Neural progenitor cell (in vitro differentiated cells): Measurements from ENCODE around the gene REELD1. TPM values are rescaled to one million over a fixed set of nuclear protein-coding genes. Genes with fewer than 3 reads are reported as not detected.

Experiments used
- DNase-seq: peaks from one replicate; pipeline ENCODE4 v3.0.0-alpha.2; 2016; ENCODE audit warnings: low spot score
- H2AFZ ChIP-seq: fragments of 200-600 bp; sonication (generic); replicated peaks from 2 replicates; pipeline ENCODE4 v1.6.1; 2016; ENCODE audit warnings: antibody characterized with exemption
- H3F3A ChIP-seq: fragments of 200-600 bp; sonication (generic); 2 replicates; pipeline ENCODE4 v1.6.1; 2016; ENCODE audit warnings: antibody characterized with exemption, low read depth
- H3K27ac ChIP-seq: fragments of 200-600 bp; sonication (generic); 2 replicates; pipeline ENCODE4 v1.5.1; 2016; ENCODE audit warnings: mild to moderate bottlenecking
- H3K27me3 ChIP-seq: fragments of 200-600 bp; sonication (generic); 2 replicates; pipeline ENCODE4 v1.6.1; 2016; ENCODE audit warnings: mild to moderate bottlenecking, moderate library complexity
- H3K36me3 ChIP-seq: fragments of 200-600 bp; sonication (generic); 2 replicates; pipeline ENCODE4 v1.5.1; 2016
- H3K4me1 ChIP-seq: fragments of 200-600 bp; sonication (generic); 2 replicates; pipeline ENCODE4 v1.6.1; 2016; ENCODE audit warnings: mixed run types
- H3K4me2 ChIP-seq: fragments of 200-600 bp; sonication (generic); 2 replicates; pipeline ENCODE4 v1.6.1; 2016
- H3K4me3 ChIP-seq: fragments of 200-600 bp; sonication (generic); 2 replicates; pipeline ENCODE4 v1.5.1; 2016
- H3K79me2 ChIP-seq: fragments of 200-600 bp; sonication (generic); 2 replicates; pipeline ENCODE4 v1.6.1; 2016; ENCODE audit warnings: low read depth
- H3K9ac ChIP-seq: fragments of 200-600 bp; sonication (generic); 2 replicates; pipeline ENCODE4 v1.6.1; 2016
- H3K9me3 ChIP-seq: fragments of 200-600 bp; sonication (generic); 2 replicates; pipeline ENCODE4 v1.5.1; 2016; ENCODE audit warnings: low read depth
- H4K20me1 ChIP-seq: fragments of 200-600 bp; sonication (generic); 2 replicates; pipeline ENCODE4 v1.6.1; 2016; ENCODE audit warnings: low read depth
- H3K27ac Mint-ChIP-seq: 3 replicates; pipeline ENCODE4 v1.8.0; 2021; ENCODE audit warnings: mixed read lengths
- H3K27me3 Mint-ChIP-seq: 2 replicates; pipeline ENCODE4 v1.8.0; 2022; ENCODE audit warnings: low read depth, mild to moderate bottlenecking, inconsistent platforms, moderate library complexity, mixed read lengths; ENCODE audit not compliant: insufficient read depth
- H3K36me3 Mint-ChIP-seq: 3 replicates; pipeline ENCODE4 v1.8.0; 2021; ENCODE audit warnings: mixed read lengths
- H3K4me1 Mint-ChIP-seq: 3 replicates; pipeline ENCODE4 v1.8.0; 2021; ENCODE audit warnings: mixed read lengths
- H3K4me3 Mint-ChIP-seq: 3 replicates; pipeline ENCODE4 v1.8.0; 2021; ENCODE audit warnings: mild to moderate bottlenecking, moderate library complexity, mixed read lengths
- H3K9me3 Mint-ChIP-seq: 3 replicates; pipeline ENCODE4 v1.8.0; 2020; ENCODE audit warnings: mixed read lengths
- EZH2 ChIP-seq: fragments of 200-600 bp; sonication (generic); IDR thresholded peaks from 2 replicates; pipeline ENCODE4 v1.6.1; 2017; ENCODE audit warnings: antibody characterized with exemption, mild to moderate bottlenecking, moderate library complexity
- EZH2phosphoT487 ChIP-seq: fragments of 200-600 bp; sonication (generic); IDR thresholded peaks from 2 replicates; pipeline ENCODE4 v1.6.1; 2017; ENCODE audit warnings: antibody characterized with exemption
- total RNA-seq: library from RNA; depleted of rRNA; stranded (reverse); fragments of >200 nt; gene quantifications from 2 replicates; pipeline ENCODE4 v1.2.3, GENCODE V29; 2015; ENCODE audit warnings: low replicate concordance
- TF ChIP-seq, protein P1 (sequence below): fragments of 200-600 bp; sonication (generic); IDR thresholded peaks from 2 replicates; pipeline ENCODE4 v1.5.1; 2017; ENCODE audit warnings: antibody characterized with exemption, mild to moderate bottlenecking

The REELD1 gene
- total RNA-seq, 1 donor from 2014 or later: not detected

DNA sequence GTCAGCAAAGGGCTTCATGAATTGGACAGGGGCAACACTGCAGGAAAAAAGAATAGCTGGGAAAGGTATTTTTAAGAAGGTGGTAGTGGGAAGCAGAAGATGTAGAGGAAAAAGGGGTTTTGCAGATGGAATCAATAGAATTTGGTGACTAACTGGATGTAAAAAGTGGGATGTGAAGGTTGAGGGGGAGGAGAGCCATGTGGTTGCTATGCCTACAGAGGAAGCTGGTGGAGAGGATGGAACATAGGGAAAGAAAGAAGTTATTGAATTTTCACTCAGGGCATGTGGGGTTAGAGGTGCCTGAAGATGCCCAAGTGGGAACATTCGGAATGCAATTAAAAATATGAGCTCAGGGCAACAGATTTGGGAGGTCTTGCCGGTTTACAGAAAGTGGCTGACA lies 33.0 kb downstream of the REELD1 start:
- Histone ChIP-seq H3K4me3 (no peak overlapping the region), H3F3A (no peaks in the 10 kb centered on the region), H3K27me3 (no peaks in the 10 kb centered on the region), H3K27ac (no peak overlapping the region), H3K9ac (no peak overlapping the region), H3K4me1 (no peaks in the 10 kb centered on the region), H4K20me1 (no peaks in the 10 kb centered on the region), H3K79me2 (no peaks in the 10 kb centered on the region), H3K4me2 (no peak overlapping the region), H2AFZ (no peak overlapping the region), H3K9me3 (no peaks in the 10 kb centered on the region), H3K36me3 (no peaks in the 10 kb centered on the region)
- Mint-ChIP-seq H3K9me3 (no peaks in the 10 kb centered on the region), H3K27me3 (peaks cover 7% of the 10 kb centered on the region), H3K27ac (no peak overlapping the region), H3K36me3 (no peaks in the 10 kb centered on the region), H3K4me3 (no peak overlapping the region), H3K4me1 (peaks cover 4% of the 10 kb centered on the region)
- DNase-seq: no peak
- TF ChIP-seq EZH2phosphoT487: no peak
- TF ChIP-seq, protein P1, sequence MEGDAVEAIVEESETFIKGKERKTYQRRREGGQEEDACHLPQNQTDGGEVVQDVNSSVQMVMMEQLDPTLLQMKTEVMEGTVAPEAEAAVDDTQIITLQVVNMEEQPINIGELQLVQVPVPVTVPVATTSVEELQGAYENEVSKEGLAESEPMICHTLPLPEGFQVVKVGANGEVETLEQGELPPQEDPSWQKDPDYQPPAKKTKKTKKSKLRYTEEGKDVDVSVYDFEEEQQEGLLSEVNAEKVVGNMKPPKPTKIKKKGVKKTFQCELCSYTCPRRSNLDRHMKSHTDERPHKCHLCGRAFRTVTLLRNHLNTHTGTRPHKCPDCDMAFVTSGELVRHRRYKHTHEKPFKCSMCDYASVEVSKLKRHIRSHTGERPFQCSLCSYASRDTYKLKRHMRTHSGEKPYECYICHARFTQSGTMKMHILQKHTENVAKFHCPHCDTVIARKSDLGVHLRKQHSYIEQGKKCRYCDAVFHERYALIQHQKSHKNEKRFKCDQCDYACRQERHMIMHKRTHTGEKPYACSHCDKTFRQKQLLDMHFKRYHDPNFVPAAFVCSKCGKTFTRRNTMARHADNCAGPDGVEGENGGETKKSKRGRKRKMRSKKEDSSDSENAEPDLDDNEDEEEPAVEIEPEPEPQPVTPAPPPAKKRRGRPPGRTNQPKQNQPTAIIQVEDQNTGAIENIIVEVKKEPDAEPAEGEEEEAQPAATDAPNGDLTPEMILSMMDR: no peak
- TF ChIP-seq EZH2: no peak

- no peaks in the 10 kb centered on the region for H3F3A ChIP-seq
- no peak for TF ChIP-seq EZH2
- TF ChIP-seq, protein P1: no peak
- no peak for TF ChIP-seq EZH2phosphoT487
- no peaks in the 10 kb centered on the region for H3K9me3 ChIP-seq
- H2AFZ ChIP-seq: no peak overlapping the region
- no peak overlapping the region for H3K4me3 Mint-ChIP-seq
- no peak overlapping the region for H3K27ac ChIP-seq
- no peak for DNase-seq
- no peak overlapping the region for H3K4me3 ChIP-seq
- no peaks in the 10 kb centered on the region for H4K20me1 ChIP-seq
- no peaks in the 10 kb centered on the region for H3K4me1 ChIP-seq
- H3K9me3 Mint-ChIP-seq: no peaks in the 10 kb centered on the region
- H3K27me3 ChIP-seq: no peaks in the 10 kb centered on the region
- H3K4me1 Mint-ChIP-seq: no peaks in the 10 kb centered on the region
- H3K79me2 ChIP-seq: no peaks in the 10 kb centered on the region
- H3K36me3 Mint-ChIP-seq: no peaks in the 10 kb centered on the region
- H3K27ac Mint-ChIP-seq: no peak overlapping the region
- H3K4me2 ChIP-seq: no peak overlapping the region
- no peak overlapping the region for H3K9ac ChIP-seq
- no peaks in the 10 kb centered on the region for H3K27me3 Mint-ChIP-seq
- no peaks in the 10 kb centered on the region for H3K36me3 ChIP-seq
Measured at GRCh38 chr4:146252969-146253611, 38.8 kb downstream of the REELD1 start.

GRCh38 chr4:146255463-146255862 lies 41.1 kb downstream of the REELD1 start:
- H3F3A ChIP-seq: no peaks in the 10 kb centered on the region
- H3K4me3 ChIP-seq: no peak overlapping the region
- Mint-ChIP-seq H3K4me3 (no peak overlapping the region), H3K36me3 (no peaks in the 10 kb centered on the region), H3K27me3 (no peaks in the 10 kb centered on the region), H3K9me3 (no peaks in the 10 kb centered on the region), H3K27ac (no peak overlapping the region), H3K4me1 (no peaks in the 10 kb centered on the region)
- no peak overlapping the region for H3K27ac ChIP-seq
- H3K36me3 ChIP-seq: no peaks in the 10 kb centered on the region
- H3K27me3 ChIP-seq: no peaks in the 10 kb centered on the region
- no peaks in the 10 kb centered on the region for H3K9me3 ChIP-seq
- H3K9ac ChIP-seq: no peak overlapping the region
- TF ChIP-seq, protein P1: no peak
- no peak for TF ChIP-seq EZH2
- no peaks in the 10 kb centered on the region for H4K20me1 ChIP-seq
- no peak for DNase-seq
- no peak overlapping the region for H3K4me2 ChIP-seq
- H3K4me1 ChIP-seq: no peaks in the 10 kb centered on the region
- no peaks in the 10 kb centered on the region for H3K79me2 ChIP-seq
- no peak overlapping the region for H2AFZ ChIP-seq
